Astrocyte of the cerebellum (primary cell): Measurements from ENCODE around the gene TGFA.

ENCODE experiments used
- DNase-seq: peaks from one replicate; pipeline ENCODE4 v3.0.0-alpha.2; 2011; ENCODE audit warnings: low read depth
- H3K4me3 ChIP-seq: 2 replicates; pipeline ENCODE4 v1.5.1; 2011; ENCODE audit warnings: mild to moderate bottlenecking, low read depth, low read length, moderate library complexity
- in situ Hi-C: cut with HindIII; loops from 2 replicates; pipeline ENCODE4 v1.10.0; 2017; ENCODE audit warnings: low sequenced_read_pairs
- TF ChIP-seq, protein P1 (sequence below): IDR thresholded peaks from 2 replicates; pipeline ENCODE4 v1.5.1; 2012; ENCODE audit warnings: low read length, low read depth, moderate library complexity, mild to moderate bottlenecking; ENCODE audit errors: missing control alignments

TGFA gene

DNA sequence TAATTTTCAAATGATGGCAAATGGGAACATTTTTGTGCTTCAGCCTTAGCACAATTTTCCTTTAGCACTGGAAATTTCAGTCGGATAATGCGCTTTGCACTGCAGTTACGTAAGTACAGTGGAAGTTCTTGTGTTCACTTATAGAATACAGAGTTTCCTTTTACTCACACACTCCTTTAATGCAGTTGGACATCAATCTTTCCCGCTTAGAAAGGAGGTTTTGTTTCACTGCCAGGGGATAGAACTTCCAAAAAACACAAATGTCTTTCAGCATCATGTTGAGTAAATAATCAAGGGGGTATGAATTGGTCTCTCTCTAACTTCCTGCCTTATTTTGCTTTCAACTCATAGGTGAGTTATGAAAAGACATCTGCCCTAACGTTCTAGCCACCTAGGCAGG lies 63.2 kb downstream of the TGFA start:
- no peak for DNase-seq
- in situ Hi-C loops, result no loop called here
- H3K4me3 ChIP-seq, result no peak overlapping the region
- TF ChIP-seq, protein P1, sequence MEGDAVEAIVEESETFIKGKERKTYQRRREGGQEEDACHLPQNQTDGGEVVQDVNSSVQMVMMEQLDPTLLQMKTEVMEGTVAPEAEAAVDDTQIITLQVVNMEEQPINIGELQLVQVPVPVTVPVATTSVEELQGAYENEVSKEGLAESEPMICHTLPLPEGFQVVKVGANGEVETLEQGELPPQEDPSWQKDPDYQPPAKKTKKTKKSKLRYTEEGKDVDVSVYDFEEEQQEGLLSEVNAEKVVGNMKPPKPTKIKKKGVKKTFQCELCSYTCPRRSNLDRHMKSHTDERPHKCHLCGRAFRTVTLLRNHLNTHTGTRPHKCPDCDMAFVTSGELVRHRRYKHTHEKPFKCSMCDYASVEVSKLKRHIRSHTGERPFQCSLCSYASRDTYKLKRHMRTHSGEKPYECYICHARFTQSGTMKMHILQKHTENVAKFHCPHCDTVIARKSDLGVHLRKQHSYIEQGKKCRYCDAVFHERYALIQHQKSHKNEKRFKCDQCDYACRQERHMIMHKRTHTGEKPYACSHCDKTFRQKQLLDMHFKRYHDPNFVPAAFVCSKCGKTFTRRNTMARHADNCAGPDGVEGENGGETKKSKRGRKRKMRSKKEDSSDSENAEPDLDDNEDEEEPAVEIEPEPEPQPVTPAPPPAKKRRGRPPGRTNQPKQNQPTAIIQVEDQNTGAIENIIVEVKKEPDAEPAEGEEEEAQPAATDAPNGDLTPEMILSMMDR, result no peak

DNA sequence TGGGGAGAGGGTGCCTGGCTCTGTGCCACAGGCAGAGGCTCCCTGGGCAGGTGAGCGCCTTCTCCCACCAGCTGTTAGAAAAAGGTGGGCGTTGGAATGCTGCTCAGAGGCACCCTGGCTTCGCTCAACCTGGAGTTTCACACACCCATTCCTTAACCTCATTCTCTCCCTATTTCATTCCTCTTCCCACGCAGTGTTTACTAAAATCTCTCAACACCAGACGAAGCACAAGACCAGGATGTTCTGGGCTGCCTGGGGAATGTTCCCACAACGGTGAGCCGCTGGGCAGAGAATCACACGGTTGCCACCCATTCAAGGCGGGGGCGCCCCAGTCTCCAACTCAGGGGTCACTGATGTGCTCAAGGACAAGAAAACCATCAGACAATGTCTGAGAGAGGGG lies 64.5 kb downstream of the TGFA start:
- H3K4me3 ChIP-seq, result no peak overlapping the region
- in situ Hi-C loops, result no loop called here
- DNase-seq, result no peak
- TF ChIP-seq, protein P1, result no peak

DNA sequence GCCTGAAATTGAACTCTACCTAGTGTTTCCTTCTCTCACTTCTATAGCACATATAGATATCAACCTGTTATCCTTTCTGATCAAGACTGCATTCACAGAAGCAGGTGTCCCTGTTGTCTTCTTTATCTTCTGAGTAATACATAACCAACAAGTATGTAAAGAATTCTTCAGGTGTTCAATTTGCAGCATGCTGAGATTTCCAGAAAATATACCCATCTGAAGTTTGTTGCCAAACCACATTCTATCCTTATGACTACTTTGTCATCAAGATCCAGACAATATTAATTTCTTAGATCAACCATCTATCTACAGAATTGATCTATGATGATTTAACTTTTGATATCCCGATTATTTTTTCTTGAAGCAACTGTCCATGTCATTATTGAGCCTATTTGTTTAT lies 69.5 kb downstream of the TGFA start:
- no peak for DNase-seq
- no peak overlapping the region for H3K4me3 ChIP-seq
- in situ Hi-C loops, result no loop called here
- TF ChIP-seq, protein P1, result no peak

DNA sequence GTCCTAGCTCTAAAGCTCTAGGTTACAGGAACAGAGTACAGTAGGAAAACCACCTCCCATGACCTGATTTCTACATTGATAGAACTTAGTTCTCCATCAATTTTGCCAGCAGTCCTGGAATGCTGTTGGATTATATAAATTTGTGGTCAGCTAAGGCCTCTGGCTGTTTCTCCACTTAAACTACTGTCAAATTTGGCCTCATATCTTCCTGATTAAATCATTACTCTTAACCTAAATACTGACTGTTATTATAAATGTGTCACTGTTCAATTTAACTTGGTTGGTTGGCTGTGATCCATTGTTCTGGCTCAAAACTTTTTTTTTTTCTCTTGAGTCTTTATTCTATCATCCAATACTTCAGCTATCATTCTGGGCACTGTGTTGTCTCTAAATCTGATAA lies 71.2 kb downstream of the TGFA start:
- H3K4me3 ChIP-seq, result no peak overlapping the region
- DNase-seq, result no peak
- in situ Hi-C loops, result no loop called here
- TF ChIP-seq, protein P1, result no peak

DNA sequence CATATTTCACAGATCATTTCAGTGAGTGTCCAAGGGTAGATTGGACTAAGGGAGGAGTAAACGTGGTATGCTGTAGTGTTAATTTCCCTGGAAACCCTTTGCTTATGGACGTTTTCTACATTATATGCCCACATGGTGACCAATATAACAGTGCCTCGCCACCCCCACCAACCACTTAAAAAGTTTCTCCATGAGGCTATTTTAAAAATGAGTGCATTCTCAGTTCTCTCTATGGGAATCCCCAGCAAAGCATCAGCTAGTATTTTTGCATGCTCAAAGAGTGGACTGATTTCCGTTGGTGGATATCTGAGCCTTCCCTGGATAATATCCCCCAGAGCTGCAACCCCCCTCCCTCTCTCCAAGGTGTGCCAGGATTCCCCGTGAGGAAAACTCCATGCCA lies 73.2 kb downstream of the TGFA start:
- TF ChIP-seq, protein P1, result no peak
- DNase-seq, result no peak
- no peak overlapping the region for H3K4me3 ChIP-seq
- in situ Hi-C loops, result no loop called here

DNA sequence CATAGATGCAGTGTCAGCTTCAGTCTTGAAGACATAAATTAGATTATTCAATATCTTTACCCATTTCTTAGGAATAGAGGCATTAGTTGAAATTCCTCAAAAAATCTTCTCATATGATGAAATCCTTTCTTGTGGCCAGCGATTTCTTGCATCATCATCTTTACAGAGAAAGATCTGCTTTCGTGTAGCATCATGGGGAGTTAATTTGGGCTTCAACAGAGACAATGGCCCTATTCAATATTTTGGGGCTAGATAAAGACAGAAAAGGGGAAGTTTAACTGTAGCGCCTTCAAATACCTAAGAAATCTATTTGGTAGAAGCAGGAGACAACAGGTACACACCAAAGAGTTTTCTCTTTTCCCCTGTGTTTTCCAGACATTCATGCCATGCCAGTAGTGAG lies 73.8 kb downstream of the TGFA start:
- H3K4me3 ChIP-seq, result no peak overlapping the region
- DNase-seq, result no peak
- TF ChIP-seq, protein P1, result no peak
- in situ Hi-C loops, result no loop called here

DNA sequence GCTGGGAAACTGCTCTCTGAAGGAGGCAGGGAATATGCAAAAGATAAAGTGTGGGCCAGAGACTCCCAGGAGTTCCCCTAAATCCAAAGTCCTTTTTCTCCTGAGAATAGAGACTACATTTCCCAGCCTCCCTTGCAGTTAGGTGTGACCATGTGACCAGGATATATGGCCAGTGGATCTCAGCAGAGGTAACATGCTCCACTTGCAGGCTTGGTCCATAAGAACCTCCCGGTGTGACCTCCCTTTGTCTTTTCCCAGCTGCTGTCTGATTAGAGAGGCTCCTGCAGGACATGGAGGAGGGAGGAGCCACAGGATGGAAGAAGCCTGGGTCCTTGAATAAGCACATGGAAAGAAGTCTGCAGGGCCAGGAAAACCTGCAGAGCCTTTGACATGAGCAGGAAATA lies 76.2 kb downstream of the TGFA start:
- H3K4me3 ChIP-seq, result no peak overlapping the region
- TF ChIP-seq, protein P1, result no peak
- in situ Hi-C loops, result no loop called here
- DNase-seq, result no peak
